ENCODE measurements around the gene RTF1. TPM values are rescaled to one million over a fixed set of nuclear protein-coding genes. Genes with fewer than 3 reads are reported as not detected.

Gene RTF1
- total RNA-seq, 3 donors from 2014 or later = 28.6 to 38.3 (median 32.6) TPM

DNA sequence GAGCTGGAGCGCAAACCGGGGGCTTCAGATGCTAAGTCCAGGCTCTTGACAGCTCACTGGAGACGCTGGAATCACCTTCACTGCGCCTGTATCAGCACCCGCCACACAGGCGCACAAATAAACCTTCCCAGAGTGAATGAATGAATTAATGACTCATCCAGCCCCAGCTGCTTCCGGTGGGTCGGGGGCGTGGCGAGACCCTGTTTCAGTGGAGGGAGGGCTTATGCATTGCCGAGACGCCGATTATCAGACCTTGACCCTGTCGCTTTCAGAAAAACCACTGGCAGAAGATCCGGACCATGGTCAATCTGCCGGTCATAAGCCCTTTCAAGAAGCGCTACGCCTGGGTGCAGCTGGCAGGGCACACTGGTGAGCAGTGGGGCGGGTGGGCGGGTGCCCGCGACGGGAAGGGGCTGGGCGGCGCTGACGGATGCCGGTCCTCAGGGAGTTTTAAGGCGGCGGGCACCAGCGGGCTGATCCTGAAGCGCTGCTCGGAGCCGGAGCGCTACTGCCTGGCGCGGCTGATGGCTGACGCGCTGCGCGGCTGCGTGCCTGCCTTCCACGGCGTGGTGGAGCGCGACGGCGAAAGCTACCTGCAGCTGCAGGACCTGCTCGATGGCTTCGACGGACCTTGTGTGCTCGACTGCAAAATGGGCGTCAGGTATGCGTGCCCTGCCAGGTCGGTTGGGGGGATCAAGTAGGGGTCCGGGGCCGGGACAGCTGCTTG, 84.5 kb downstream of the RTF1 start:
- Mint-ChIP-seq H3K27me3 (ENCODE audit: low read depth) (peaks cover 49% of the 10 kb centered on the region), H3K4me1 (ENCODE audit: low read depth) (peaks cover 17% of the 10 kb centered on the region), H3K4me3 (peak overlapping the region; percentile 52), H3K36me3 (ENCODE audit: insufficient read depth) (no peaks in the 10 kb centered on the region), H3K9me3 (no peaks in the 10 kb centered on the region)
- DNase-seq (no peak), ATAC-seq (peak; percentile 63 to 64)

DNA sequence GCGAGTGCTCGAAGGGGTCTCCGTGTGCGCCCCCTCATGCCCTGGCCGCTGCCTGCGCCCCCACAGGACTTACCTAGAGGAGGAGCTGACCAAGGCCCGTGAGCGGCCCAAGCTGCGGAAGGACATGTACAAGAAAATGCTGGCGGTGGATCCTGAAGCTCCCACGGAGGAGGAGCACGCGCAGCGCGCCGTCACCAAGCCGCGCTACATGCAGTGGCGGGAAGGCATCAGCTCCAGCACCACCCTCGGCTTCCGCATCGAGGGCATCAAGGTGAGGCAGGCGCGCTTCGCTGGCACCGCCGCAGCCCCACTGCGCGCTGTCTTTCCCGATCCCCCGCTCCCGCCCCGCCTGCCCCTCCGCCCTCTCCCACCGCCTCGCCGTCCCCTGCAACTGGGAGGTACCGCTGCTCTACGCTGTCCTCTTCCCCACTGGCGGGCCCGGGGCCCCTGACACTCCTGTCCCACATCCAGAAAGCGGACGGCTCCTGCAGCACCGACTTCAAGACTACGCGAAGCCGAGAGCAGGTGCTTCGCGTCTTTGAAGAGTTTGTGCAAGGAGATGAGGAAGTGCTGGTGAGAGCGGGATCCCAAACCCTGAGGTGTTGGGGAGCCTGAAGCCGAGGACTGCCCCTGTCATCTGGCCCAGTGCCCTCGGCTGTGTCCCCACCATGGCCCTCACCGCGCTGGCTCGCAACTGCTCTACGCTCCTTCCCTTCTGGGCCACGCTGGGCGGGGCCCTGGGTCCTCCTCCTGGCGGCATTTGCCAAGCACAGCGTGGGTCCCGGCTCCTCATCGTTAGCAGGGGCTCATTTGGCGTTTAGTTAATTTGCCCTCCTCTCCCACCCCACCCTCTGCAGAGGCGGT, 85.3 kb downstream of the RTF1 start:
- Mint-ChIP-seq H3K9me3 (no peaks in the 10 kb centered on the region), H3K27me3 (ENCODE audit: low read depth) (peaks cover 41% of the 10 kb centered on the region), H3K4me1 (ENCODE audit: low read depth) (peaks cover 17% of the 10 kb centered on the region), H3K4me3 (peak overlapping the region; percentile 56), H3K36me3 (ENCODE audit: insufficient read depth) (no peaks in the 10 kb centered on the region)
- ATAC-seq (peak; percentile 60 to 69), DNase-seq (no peak)

DNA sequence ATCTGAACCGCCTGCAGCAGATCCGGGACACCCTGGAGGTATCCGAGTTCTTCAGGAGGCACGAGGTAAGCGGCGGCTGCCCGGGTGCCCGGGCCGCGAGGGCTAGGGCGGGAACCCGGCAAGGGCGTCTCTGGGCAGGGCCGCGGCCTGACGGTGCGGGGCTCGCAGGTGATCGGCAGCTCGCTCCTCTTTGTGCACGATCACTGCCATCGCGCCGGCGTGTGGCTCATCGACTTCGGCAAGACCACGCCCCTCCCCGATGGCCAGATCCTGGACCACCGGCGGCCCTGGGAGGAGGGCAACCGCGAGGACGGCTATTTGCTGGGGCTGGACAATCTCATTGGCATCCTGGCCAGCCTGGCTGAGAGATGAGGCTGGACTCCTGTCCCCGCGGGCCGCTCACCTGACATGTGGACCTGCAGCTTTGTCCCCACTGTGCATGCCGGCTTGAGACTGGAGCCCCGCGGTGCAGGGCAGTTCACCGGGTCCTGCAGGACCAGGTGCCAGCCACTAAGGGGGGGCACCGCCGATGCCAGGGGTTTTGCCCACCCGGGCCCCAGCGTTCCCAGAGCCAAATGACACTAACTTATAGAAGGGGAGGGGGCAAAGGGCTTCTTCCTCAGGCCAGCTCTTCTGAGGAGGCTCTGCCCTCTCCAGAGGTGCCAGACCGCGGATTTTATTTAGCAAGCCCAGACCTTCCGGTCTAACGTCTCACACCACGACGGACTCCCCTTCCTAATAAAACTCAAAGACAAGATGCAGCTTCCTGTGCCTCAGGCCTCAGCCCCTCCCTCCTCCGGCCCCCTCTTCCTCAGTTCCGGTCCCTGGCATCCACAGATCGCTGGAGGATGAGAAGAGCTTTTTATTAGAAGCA, 86.1 kb downstream of the RTF1 start:
- Mint-ChIP-seq H3K27me3 (ENCODE audit: low read depth) (peaks cover 37% of the 10 kb centered on the region), H3K9me3 (no peaks in the 10 kb centered on the region), H3K36me3 (ENCODE audit: insufficient read depth) (no peaks in the 10 kb centered on the region), H3K4me1 (ENCODE audit: low read depth) (peaks cover 17% of the 10 kb centered on the region), H3K4me3 (peak overlapping the region; percentile 56)
- ATAC-seq = peak; percentile 15 to 24
- no peak for DNase-seq

DNA sequence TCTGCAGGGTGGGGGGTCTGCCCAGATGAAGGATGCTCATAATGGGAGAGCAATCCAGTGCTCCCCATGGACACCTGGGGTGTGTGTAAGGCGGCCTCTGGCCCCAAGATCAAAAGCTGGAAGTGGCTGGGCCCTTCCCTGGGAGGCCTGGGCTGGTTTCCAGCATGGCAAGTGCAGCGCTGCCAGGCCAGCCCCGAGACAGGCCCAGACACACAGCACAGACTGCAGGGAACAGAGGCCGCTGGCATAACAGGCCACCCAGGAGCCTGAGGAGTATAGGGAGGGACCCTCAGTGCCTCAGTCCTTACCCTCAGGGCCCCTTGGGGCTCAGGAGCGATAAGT, 86.7 kb downstream of the RTF1 start:
- DNase-seq (no peak), ATAC-seq (no peak)
- Mint-ChIP-seq H3K4me3 (peak overlapping the region; percentile 54), H3K27me3 (ENCODE audit: low read depth) (peaks cover 33% of the 10 kb centered on the region), H3K36me3 (ENCODE audit: insufficient read depth) (no peaks in the 10 kb centered on the region), H3K9me3 (no peaks in the 10 kb centered on the region), H3K4me1 (ENCODE audit: low read depth) (peaks cover 17% of the 10 kb centered on the region)

DNA sequence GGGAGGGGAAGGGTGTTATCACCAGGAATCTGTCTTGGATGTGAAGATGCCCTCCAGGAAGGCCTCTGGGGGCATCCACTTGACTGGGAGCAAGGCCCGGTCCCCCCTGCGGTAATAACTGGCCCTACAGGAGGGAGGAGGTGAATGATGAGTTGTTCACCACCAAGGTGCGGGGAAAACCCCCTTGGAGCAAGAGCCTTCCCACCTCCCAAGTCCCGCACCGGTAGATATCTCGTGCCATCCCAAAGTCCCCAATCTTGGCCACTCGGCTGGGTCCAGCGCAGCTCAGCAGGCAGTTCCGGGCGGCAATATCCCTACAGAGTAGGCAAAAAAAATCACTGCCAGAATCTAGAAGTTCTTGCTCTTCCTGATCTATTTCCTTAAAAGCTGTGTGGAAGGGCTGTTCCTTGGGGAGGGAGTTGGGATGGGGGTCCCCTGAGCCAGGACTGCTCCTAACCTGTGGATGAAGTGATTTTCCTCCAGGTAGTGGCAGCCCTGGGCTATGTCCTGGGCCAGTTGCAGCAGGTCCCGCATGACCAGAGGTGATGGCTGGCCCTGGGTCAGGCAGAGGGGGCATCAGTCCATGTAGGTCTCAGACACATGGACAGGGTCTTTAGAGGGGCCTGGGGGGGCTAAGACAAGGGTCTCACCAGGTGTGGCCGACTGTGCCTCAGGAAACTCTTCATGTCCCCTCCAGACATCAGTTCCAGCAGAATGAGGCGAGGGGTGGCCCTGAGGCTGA, 88.0 kb downstream of the RTF1 start:
- no peak overlapping the region for H3K4me3 Mint-ChIP-seq
- ATAC-seq (no peak), DNase-seq (no peak)
- peaks cover 17% of the 10 kb centered on the region for H3K4me1 Mint-ChIP-seq (ENCODE audit: low read depth)
- peaks cover 22% of the 10 kb centered on the region for H3K27me3 Mint-ChIP-seq (ENCODE audit: low read depth)
- no peaks in the 10 kb centered on the region for H3K9me3 Mint-ChIP-seq
- no peaks in the 10 kb centered on the region for H3K36me3 Mint-ChIP-seq (ENCODE audit: insufficient read depth)

DNA sequence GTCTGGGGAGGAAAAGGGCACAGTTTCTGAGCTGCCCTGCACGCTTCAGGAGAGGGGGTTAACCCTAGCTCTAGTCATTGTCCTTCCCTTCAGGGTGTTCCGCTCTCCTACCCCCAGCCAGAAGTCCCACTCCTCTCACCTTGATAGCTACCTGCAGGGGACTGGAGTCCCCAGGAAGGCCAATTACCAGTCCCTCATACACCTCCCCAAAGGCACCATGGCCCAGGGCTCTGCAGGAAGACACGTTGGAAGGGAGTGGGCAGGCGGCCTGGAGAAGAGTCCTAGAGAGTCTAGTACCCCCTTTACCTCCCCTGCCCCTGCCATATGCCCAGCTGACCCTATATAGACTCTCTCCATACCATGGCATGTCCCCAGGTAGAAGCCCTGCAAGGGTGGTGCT, 88.9 kb downstream of the RTF1 start:
- no peak for ATAC-seq
- Mint-ChIP-seq H3K9me3 (no peaks in the 10 kb centered on the region), H3K4me3 (no peak overlapping the region), H3K4me1 (ENCODE audit: low read depth) (peaks cover 16% of the 10 kb centered on the region), H3K27me3 (ENCODE audit: low read depth) (peaks cover 23% of the 10 kb centered on the region), H3K36me3 (ENCODE audit: insufficient read depth) (no peaks in the 10 kb centered on the region)
- no peak for DNase-seq

DNA sequence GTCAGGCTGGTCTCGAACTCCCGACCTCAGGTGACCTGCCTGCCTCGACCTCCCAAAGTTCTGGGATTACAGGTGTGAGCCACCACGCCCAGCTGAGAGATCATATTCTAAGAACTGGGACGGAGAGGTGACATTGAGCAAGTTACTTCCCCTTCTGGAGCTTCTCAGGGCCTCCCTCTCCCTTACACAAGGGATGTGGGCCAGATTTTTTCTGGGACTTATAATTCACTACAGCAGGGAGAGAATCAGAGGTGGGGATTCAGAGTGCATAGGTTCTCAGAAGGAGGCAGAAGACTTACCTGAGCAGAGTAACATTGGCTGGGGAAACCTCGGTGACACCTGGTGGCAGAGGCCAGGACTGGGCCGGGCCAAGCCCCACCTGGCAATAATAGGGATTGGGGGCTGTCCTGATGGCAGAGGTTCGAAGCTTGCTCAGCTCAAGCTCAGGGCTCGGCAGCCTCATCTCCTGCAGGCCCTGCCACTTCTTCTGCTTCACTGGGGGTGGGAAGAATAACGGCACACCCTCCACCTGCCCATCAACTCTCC, 90.0 kb downstream of the RTF1 start:
- peaks cover 10% of the 10 kb centered on the region for H3K4me1 Mint-ChIP-seq (ENCODE audit: low read depth)
- no peak overlapping the region for H3K4me3 Mint-ChIP-seq
- DNase-seq (no peak), ATAC-seq (no peak)
- no peaks in the 10 kb centered on the region for H3K36me3 Mint-ChIP-seq (ENCODE audit: insufficient read depth)
- peaks cover 17% of the 10 kb centered on the region for H3K27me3 Mint-ChIP-seq (ENCODE audit: low read depth)
- H3K9me3 Mint-ChIP-seq = no peaks in the 10 kb centered on the region

DNA sequence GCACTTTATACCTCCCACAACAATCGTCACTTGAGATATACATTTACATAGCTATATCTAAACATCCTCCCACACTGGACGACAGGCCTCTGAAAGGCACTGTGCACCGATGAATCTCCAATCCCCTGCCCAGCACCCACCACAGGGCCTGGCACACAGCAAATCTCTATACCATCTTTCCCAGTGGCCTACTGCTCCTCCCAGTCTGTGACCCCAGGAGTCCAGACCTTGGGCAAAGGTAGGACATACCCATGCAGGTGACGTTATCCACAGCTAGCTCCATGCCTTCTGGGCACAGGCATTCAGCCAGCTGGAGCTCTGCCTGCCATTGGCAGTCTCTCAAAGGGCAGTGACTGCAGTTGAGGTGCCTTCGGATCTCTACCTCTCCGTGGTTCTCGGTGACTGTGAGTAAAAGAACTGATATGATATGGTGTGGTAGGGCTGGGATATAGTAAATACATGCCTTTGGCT, 91.0 kb downstream of the RTF1 start:
- ATAC-seq (no peak), DNase-seq (no peak)
- Mint-ChIP-seq H3K4me3 (no peak overlapping the region), H3K27me3 (ENCODE audit: low read depth) (peaks cover 22% of the 10 kb centered on the region), H3K36me3 (ENCODE audit: insufficient read depth) (no peaks in the 10 kb centered on the region), H3K9me3 (no peaks in the 10 kb centered on the region), H3K4me1 (ENCODE audit: low read depth) (peaks cover 12% of the 10 kb centered on the region)

DNA sequence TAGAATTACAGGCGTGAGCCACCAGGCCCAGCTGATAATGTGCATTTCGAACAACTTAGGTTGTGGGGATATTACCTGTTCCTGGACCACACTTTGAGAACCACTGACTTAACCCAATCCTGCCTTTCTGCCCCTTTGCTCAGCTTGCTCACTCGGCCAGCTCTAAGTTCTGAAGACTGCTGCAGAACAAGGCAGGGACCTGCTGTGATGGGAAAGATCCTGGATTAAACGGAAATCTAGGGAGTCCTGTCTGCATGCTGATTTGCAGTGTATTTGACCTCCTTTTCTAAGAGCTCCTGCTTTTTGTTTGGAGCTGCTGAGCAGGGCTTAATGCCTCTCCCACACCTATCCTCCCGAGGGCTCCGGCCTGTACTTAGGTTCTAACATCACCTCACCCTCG, 93.8 kb downstream of the RTF1 start:
- DNase-seq (no peak), ATAC-seq (no peak)
- no peak overlapping the region for H3K4me3 Mint-ChIP-seq
- H3K4me1 Mint-ChIP-seq (ENCODE audit: low read depth) = peaks cover 24% of the 10 kb centered on the region
- no peaks in the 10 kb centered on the region for H3K36me3 Mint-ChIP-seq (ENCODE audit: insufficient read depth)
- H3K9me3 Mint-ChIP-seq = no peaks in the 10 kb centered on the region
- H3K27me3 Mint-ChIP-seq (ENCODE audit: low read depth) = peaks cover 29% of the 10 kb centered on the region

DNA sequence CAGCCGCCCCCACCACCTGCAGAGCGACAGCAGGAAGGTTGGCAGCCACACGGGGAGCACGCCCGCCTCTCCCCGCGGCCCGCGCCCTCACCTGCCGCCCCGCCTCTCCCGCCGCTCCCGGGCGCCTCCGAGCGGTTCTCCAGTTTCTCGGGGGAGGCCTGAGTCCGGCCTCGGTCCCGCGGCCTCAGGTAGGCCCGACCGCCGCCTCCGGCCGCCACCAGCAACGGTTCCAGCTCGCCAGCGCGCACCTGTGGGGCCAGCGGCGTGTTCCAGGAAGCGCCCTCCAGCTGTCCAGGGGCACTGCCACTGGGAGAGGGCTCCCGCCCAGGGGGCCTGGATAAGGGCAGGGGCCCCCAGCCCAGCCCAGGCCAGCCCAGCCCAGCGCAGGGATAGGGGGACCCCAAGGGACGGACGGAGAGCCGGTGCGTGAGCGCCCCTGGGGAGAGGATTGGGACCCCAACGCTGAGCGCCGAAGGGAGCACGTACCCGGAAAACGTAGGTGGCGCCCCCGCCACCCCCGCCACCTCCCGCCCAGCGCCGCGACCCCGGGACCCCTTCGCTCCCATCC, 94.5 kb downstream of the RTF1 start:
- no peaks in the 10 kb centered on the region for H3K9me3 Mint-ChIP-seq
- peaks cover 24% of the 10 kb centered on the region for H3K4me1 Mint-ChIP-seq (ENCODE audit: low read depth)
- H3K36me3 Mint-ChIP-seq (ENCODE audit: insufficient read depth) = no peaks in the 10 kb centered on the region
- no peak for DNase-seq
- ATAC-seq = peak in 1 of 2 donors; percentile 8
- H3K27me3 Mint-ChIP-seq (ENCODE audit: low read depth) = peaks cover 29% of the 10 kb centered on the region
- no peak overlapping the region for H3K4me3 Mint-ChIP-seq

DNA sequence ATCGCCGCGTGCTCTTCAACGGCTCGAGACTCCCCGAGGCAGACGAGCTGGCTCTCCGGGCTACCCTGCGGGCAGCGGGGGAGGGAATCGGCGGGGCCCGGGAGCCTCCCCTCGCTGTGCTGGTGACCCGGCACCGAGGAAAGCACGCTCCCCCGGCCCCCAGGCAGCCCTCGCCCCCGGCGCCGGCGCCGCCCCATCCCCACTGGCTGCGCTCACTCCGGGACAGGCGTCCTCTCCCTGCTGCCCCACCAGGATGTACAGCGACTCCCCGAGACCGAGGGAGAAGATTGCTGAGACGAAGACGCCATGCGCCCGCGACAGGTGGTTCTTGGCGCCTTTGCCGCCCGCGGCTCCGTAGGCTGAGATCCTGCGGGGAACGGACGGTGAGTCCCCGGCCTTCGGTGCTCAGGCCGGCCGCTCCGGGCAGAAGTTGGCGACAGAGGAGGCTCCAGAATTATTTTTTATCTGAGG, 95.0 kb downstream of the RTF1 start:
- ATAC-seq = peak; percentile 36 to 47
- no peak for DNase-seq

DNA sequence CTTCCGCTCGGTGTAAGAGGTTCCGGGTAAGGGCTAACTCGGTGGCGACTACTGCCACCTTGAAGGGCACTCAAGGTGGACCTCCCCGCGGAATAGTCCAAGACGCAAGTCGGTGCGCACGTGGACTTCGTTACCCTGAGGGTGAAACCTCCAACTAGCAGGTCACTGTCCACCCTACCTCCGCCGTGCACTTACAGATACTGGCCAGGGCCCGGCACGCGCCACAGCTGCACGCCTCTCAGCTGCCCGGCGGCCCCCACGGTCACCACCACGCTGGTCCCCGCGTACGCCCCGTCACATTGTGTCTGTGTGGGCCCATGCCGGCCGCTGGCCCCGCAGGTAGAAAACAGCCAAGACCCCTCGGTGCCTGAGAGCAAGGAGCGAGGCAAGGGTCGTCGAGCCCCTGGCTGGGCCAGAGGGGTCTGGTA, 95.6 kb downstream of the RTF1 start:
- Mint-ChIP-seq H3K9me3 (no peaks in the 10 kb centered on the region), H3K4me3 (peak overlapping the region; percentile 70), H3K27me3 (ENCODE audit: low read depth) (peaks cover 29% of the 10 kb centered on the region), H3K4me1 (ENCODE audit: low read depth) (peaks cover 24% of the 10 kb centered on the region), H3K36me3 (ENCODE audit: insufficient read depth) (peaks cover 4% of the 10 kb centered on the region)
- ATAC-seq (peak in 1 of 2 donors; percentile 12), DNase-seq (no peak)

More for the DNA sequence above, 95.0 kb downstream of the RTF1 start:
- Mint-ChIP-seq H3K9me3 (no peaks in the 10 kb centered on the region), H3K36me3 (ENCODE audit: insufficient read depth) (no peaks in the 10 kb centered on the region), H3K4me3 (peak overlapping the region; percentile 70), H3K4me1 (ENCODE audit: low read depth) (peaks cover 24% of the 10 kb centered on the region), H3K27me3 (ENCODE audit: low read depth) (peaks cover 29% of the 10 kb centered on the region)

DNA sequence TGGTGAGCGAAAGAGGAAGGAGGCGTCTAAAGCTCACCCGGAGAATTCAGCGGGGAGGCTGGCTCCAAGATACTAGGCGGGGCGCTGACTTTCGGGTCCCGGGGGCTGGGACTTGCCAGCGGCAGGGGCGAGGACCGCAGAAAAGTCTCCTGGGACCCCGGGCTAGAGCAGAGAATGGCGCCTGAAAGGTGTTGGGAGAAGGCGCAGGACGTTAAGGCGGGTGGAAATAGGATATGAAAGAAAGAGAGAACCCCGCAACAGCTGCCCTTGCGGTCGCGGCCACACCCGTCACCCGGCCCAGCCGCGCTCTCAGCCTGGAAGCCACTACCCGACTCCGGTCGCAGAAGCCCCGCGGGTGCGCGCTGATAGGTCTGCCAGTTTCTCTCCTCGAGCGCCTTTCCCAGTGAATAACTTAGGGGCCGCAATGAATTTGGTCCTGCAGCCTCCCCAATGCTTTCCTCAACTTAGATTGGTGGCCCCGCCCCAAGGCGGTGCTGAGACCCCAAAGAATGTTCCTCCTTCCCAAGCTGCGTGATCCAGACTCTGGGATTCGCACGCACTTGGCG, 96.1 kb downstream of the RTF1 start:
- DNase-seq = no peak
- ATAC-seq = peak; percentile 38 to 50
- H3K36me3 Mint-ChIP-seq (ENCODE audit: insufficient read depth) = peaks cover 6% of the 10 kb centered on the region
- peaks cover 26% of the 10 kb centered on the region for H3K27me3 Mint-ChIP-seq (ENCODE audit: low read depth)
- peak overlapping the region; percentile 70 for H3K4me3 Mint-ChIP-seq
- no peaks in the 10 kb centered on the region for H3K9me3 Mint-ChIP-seq
- H3K4me1 Mint-ChIP-seq (ENCODE audit: low read depth) = peaks cover 24% of the 10 kb centered on the region

Data from activated T-cell treated with anti-CD3 and anti-CD28 coated beads, Interleukin-2, amount 50 U/mL, for 4 hours (primary cell).